Right lobe of liver (tissue), 6 donors: Measurements from ENCODE around the gene MDM2. TPM values are rescaled to one million over a fixed set of nuclear protein-coding genes. Genes with fewer than 3 reads are reported as not detected.
A peak's percentile ranks its signal among the peaks of the same experiment; 100 is the strongest.

ENCODE experiments used
- ATAC-seq, 4 donors: fragments of 200-7000 bp; cut with Tn5 transposase; one replicate each; pipeline ENCODE4 v1.9.1; 2020; ENCODE audit warnings: mild to moderate bottlenecking in 4 of 4, moderate library complexity in 4 of 4
- DNase-seq, 3 donors: peaks; one replicate each; pipeline ENCODE4 v3.0.0-alpha.2; 2020
- H3K27ac ChIP-seq, 3 donors: fragments of 200-600 bp; one replicate each; pipeline ENCODE4 v1.8.0; 2022
- H3K27me3 ChIP-seq, 2 donors: fragments of 200-600 bp; one replicate each; pipeline ENCODE4 v1.8.0; 2022
- H3K36me3 ChIP-seq, 4 donors: fragments of 200-600 bp; sonication (generic) in 1 of 4; one replicate each; pipeline versions ENCODE4 v1.5.1 to v1.8.0; 2017 to 2022; ENCODE audit warnings: control low read depth in 1 of 4
- H3K4me1 ChIP-seq, 4 donors: fragments of 200-600 bp; sonication (generic) in 1 of 4; one replicate each; pipeline versions ENCODE4 v1.5.1 to v1.8.0; 2017 to 2022; ENCODE audit warnings: control low read depth in 1 of 4
- H3K4me3 ChIP-seq, 3 donors: fragments of 200-600 bp; one replicate each; pipeline ENCODE4 v1.8.0; 2022
- H3K9me3 ChIP-seq, 4 donors: fragments of 200-600 bp; sonication (generic) in 1 of 4; one replicate each; pipeline versions ENCODE4 v1.5.1 to v1.8.0; 2017 to 2022; ENCODE audit warnings: control low read depth in 1 of 4
- CTCF ChIP-seq, 4 donors: fragments of 200-600 bp in 3 of 4; fragments of 450-650 bp in 1 of 4; IDR thresholded peaks; one replicate each; pipeline versions ENCODE4 v1.5.1 to v1.8.0; 2016 to 2022; ENCODE audit warnings: antibody characterized with exemption in 4 of 4, mild to moderate bottlenecking in 2 of 4
- POLR2A ChIP-seq: fragments of 450-650 bp; IDR thresholded peaks from one replicate; pipeline ENCODE4 v1.6.1; 2017; ENCODE audit warnings: antibody characterized with exemption, mild to moderate bottlenecking
- WGBS: methylation state at CpG from one replicate; pipeline ENCODE4 v1.1.6; 2018; ENCODE audit warnings: low coverage, low lambda C conversion rate; ENCODE audit not compliant: insufficient coverage; ENCODE audit errors: missing lambda C conversion rate; 5-methylcytosine and 5-hydroxymethylcytosine counted together
- intact Hi-C, 2 donors: fragments of 100-400 bp; cut with DNase I; formaldehyde crosslinking; loops; one replicate each; pipeline versions ENCODE4 v1.11.2 to v1.14.1; 2022
- total RNA-seq, 6 experiments: library from RNA; depleted of rRNA in 2 of 6; stranded (reverse); fragments of >200 nt in 2 of 6; fragmentation: NEBNext Ultra II Directional in 3 of 6; extraction: Animal tissue kit (Norgen Biotek cat#: 25700) in 3 of 6; gene quantifications; one replicate each; pipeline versions ENCODE4 v1.1.0 to v1.2.4, GENCODE V29; 2016 to 2023
- donor health status: DM: no; HTN: yes; CAD: no.
- donor health status: DM: no; HTN: no; CAD: no.
- donor health status: DM: no; HTN: no; CAD: no.
- donor health status: DM: no; HTN: yes; CAD: no.
- donor health status: DM: no; HTN: yes; CAD: no.

The MDM2 gene
- total RNA-seq, 6 experiments from 2014 or later, result 56.9 to 74.3 (median 64.0) TPM

DNA sequence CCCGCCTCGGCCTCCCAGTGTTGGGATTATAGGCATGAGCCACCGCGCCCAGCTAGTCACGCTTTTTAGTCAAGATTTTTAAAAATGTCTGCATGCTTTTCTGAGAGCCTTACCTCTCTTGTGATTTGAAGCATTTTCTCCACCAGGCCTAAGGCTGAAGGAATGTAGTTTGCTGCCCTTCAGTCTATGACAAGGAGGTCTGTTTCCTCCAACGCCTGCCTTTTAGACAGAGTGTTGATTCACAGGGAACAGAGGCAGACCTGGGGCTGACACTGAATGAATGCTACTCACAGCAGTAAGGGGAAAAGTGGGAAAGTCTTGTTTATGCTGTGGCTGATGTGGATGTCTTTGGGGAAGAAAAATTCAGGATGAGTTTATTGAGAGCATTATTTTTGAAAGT, 27.2 kb upstream of the MDM2 start:
- peaks cover 0 to 5% (median 1%) of the 10 kb centered on the region in 4 donors for H3K4me1 ChIP-seq
- H3K4me3 ChIP-seq, result no peak overlapping the region
- H3K36me3 ChIP-seq, result no peaks in the 10 kb centered on the region
- no peaks in the 10 kb centered on the region for H3K27me3 ChIP-seq
- H3K27ac ChIP-seq, result no peak overlapping the region
- 88% methylated on average over 6 of the region's 6 CpGs for WGBS
- no peaks in the 10 kb centered on the region for H3K9me3 ChIP-seq
- intact Hi-C loops, result no loop called here
- DNase-seq (no peak), ATAC-seq (no peak)
- no peak for TF ChIP-seq CTCF (IDR thresholded peaks at IDR 0.05)

- no peaks in the 10 kb centered on the region for H3K27me3 ChIP-seq
- H3K4me1 ChIP-seq, result peaks cover 0 to 15% (median 6%) of the 10 kb centered on the region in 4 donors
- no peaks in the 10 kb centered on the region for H3K9me3 ChIP-seq
- H3K36me3 ChIP-seq, result no peaks in the 10 kb centered on the region
- H3K27ac ChIP-seq, result no peak overlapping the region
- no peak overlapping the region for H3K4me3 ChIP-seq
- ATAC-seq (no peak), DNase-seq (no peak)
- 88% methylated on average over 5 of the region's 6 CpGs for WGBS
- intact Hi-C loops, result no loop called here
- TF ChIP-seq CTCF (IDR thresholded peaks at IDR 0.05) (no peak), POLR2A (no peak)
These were observed 26.2 kb upstream of the MDM2 start for GRCh38 chr12:68781728-68782127.

DNA sequence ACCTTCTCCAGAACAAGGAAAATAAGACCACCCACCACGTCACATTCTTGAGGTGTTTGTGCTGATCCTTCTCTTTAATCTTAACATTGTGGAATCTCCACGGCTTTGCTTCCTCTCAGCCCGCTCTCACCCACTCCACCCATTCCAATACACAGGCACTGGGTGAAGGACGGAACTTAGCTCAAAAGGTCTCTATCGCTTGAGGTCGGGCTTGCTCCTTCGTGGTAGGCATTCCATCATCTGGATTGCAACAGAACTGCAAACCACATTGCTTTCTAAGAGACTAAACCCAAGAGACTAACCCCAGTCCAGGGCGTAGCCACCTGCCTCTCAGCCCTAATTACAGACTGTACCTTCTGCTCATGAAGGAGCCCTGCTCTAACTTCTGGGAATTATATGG, 24.0 kb upstream of the MDM2 start:
- 76% methylated on average over 8 of the region's 8 CpGs for WGBS
- H3K36me3 ChIP-seq, result no peaks in the 10 kb centered on the region
- H3K27me3 ChIP-seq, result no peaks in the 10 kb centered on the region
- H3K4me1 ChIP-seq, result peaks cover 0 to 34% (median 17%) of the 10 kb centered on the region in 4 donors
- H3K4me3 ChIP-seq, result no peak overlapping the region
- ATAC-seq (peak in 2 of 4 donors; percentile 2 to 11), DNase-seq (peak in 1 of 3 donors; percentile 45)
- TF ChIP-seq POLR2A (no peak), CTCF (IDR thresholded peaks at IDR 0.05) (no peak)
- H3K27ac ChIP-seq, result no peak overlapping the region
- no peaks in the 10 kb centered on the region for H3K9me3 ChIP-seq
- intact Hi-C loops, result no loop called here

GRCh38 chr12:68785358-68785757, 22.6 kb upstream of the MDM2 start:
- intact Hi-C loops, result no loop called here
- ATAC-seq (peak in 1 of 4 donors; percentile 7), DNase-seq (no peak)
- no peaks in the 10 kb centered on the region for H3K27me3 ChIP-seq
- H3K27ac ChIP-seq, result peak overlapping the region in 2 of 3 donors; percentile 72 to 90
- TF ChIP-seq POLR2A (peak; percentile 27), CTCF (IDR thresholded peaks at IDR 0.05) (no peak)
- H3K4me1 ChIP-seq, result peaks cover 0 to 37% (median 17%) of the 10 kb centered on the region in 4 donors
- H3K36me3 ChIP-seq, result no peaks in the 10 kb centered on the region
- H3K9me3 ChIP-seq, result no peaks in the 10 kb centered on the region
- 34% methylated on average over 2 of the region's 2 CpGs for WGBS
- no peak overlapping the region for H3K4me3 ChIP-seq

DNA sequence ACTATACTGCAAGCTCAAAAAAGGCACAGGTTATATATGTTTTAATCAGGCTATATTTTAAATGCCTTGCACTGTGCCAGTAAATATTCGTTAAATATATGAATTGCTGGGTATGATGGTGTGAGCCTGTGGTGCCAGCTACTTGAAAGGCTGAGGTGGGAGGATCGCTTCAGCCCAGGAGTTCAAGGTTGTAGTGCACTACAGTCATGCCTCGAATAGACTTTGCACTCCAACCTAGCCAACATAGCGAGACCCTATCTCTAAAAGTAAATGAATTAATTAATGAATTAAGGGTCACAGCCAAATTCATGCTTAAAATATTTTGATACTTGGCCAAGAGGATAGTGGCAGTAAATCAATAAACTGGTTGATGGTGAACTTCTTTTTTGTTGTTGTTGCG, 22.2 kb upstream of the MDM2 start:
- Histone ChIP-seq H3K4me1 (peaks cover 0 to 37% (median 17%) of the 10 kb centered on the region in 4 donors), H3K27me3 (no peaks in the 10 kb centered on the region), H3K4me3 (no peak overlapping the region), H3K36me3 (no peaks in the 10 kb centered on the region), H3K9me3 (no peaks in the 10 kb centered on the region), H3K27ac (peak overlapping the region in 2 of 3 donors; percentile 72 to 90)
- 34% methylated on average over 5 of the region's 5 CpGs for WGBS
- ATAC-seq, result peak in 1 of 4 donors; percentile 16
- DNase-seq, result no peak
- intact Hi-C loops, result no loop called here
- TF ChIP-seq CTCF (IDR thresholded peaks at IDR 0.05) (no peak), POLR2A (no peak)
